Parathyroid adenoma (tissue), 2 donors: ENCODE results near the gene ATAD2B.

Source experiments
- H2AFZ ChIP-seq: fragments of 300-600 bp; sonication (generic); one replicate; pipeline ENCODE4 v1.7.0; 2017; ENCODE audit warnings: antibody characterized with exemption, mild to moderate bottlenecking
- H3K27ac ChIP-seq: fragments of 300-600 bp; sonication (generic); one replicate; pipeline ENCODE4 v1.7.0; 2017
- H3K27me3 ChIP-seq: fragments of 300-600 bp; sonication (generic); one replicate; pipeline ENCODE4 v1.7.0; 2017; ENCODE audit warnings: low read length; ENCODE audit not compliant: control insufficient read depth, insufficient read depth
- H3K36me3 ChIP-seq: fragments of 300-600 bp; sonication (generic); one replicate; pipeline ENCODE4 v1.7.0; 2017; ENCODE audit warnings: low read length; ENCODE audit not compliant: control insufficient read depth, insufficient read depth
- H3K4me1 ChIP-seq: fragments of 300-600 bp; sonication (generic); one replicate; pipeline ENCODE4 v1.7.0; 2017; ENCODE audit warnings: control low read depth
- H3K4me2 ChIP-seq: fragments of 300-600 bp; sonication (generic); one replicate; pipeline ENCODE4 v1.7.0; 2017; ENCODE audit warnings: low read length
- H3K4me3 ChIP-seq: fragments of 300-600 bp; sonication (generic); one replicate; pipeline ENCODE4 v1.7.0; 2017; ENCODE audit warnings: low read depth, low read length
- H3K79me2 ChIP-seq: fragments of 300-600 bp; sonication (generic); one replicate; pipeline ENCODE4 v1.7.0; 2017; ENCODE audit warnings: control low read depth
- H3K9ac ChIP-seq: fragments of 300-600 bp; sonication (generic); one replicate; pipeline ENCODE4 v1.7.0; 2017; ENCODE audit warnings: mild to moderate bottlenecking
- H3K9me3 ChIP-seq: fragments of 300-600 bp; sonication (generic); one replicate; pipeline ENCODE4 v1.7.0; 2017; ENCODE audit warnings: low read length; ENCODE audit not compliant: control insufficient read depth
- TF ChIP-seq, protein P1 (sequence below): fragments of 300-600 bp; sonication (generic); IDR thresholded peaks from one replicate; pipeline ENCODE4 v1.7.0; 2017; ENCODE audit warnings: antibody characterized with exemption, mild to moderate bottlenecking
- donor health status: primary hyperparathyroidism.

ATAD2B gene

GRCh38 chr2:23836505-23836904 is 90.4 kb downstream of the ATAD2B start:
- Histone ChIP-seq H3K4me2 (no peak overlapping the region), H3K79me2 (no peaks in the 10 kb centered on the region), H3K27ac (no peak overlapping the region), H3K9ac (no peak overlapping the region), H3K27me3 (no peaks in the 10 kb centered on the region), H2AFZ (no peak overlapping the region), H3K9me3 (no peaks in the 10 kb centered on the region), H3K4me3 (no peak overlapping the region), H3K36me3 (no peaks in the 10 kb centered on the region), H3K4me1 (no peaks in the 10 kb centered on the region)
- TF ChIP-seq, protein P1, sequence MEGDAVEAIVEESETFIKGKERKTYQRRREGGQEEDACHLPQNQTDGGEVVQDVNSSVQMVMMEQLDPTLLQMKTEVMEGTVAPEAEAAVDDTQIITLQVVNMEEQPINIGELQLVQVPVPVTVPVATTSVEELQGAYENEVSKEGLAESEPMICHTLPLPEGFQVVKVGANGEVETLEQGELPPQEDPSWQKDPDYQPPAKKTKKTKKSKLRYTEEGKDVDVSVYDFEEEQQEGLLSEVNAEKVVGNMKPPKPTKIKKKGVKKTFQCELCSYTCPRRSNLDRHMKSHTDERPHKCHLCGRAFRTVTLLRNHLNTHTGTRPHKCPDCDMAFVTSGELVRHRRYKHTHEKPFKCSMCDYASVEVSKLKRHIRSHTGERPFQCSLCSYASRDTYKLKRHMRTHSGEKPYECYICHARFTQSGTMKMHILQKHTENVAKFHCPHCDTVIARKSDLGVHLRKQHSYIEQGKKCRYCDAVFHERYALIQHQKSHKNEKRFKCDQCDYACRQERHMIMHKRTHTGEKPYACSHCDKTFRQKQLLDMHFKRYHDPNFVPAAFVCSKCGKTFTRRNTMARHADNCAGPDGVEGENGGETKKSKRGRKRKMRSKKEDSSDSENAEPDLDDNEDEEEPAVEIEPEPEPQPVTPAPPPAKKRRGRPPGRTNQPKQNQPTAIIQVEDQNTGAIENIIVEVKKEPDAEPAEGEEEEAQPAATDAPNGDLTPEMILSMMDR = no peak

DNA sequence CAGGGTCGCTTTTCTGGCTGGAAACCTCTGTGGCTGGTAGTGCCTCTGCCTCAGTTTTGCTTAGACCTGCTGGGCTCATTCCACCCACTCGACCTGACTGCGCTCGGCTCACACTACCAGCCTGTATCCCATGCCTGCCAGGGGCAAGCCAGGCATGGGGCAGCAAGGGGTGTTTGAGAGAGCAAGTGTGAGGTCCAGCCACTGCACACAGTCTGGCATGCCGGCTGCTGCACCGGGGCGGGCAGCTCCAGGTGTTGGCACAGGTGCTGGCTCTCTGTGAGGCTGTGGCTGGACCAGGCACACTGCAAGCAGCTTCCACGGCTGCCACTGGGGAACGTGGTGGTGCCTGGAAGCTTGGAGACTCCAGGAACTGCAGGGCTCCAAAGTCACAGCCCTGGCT is 90.9 kb downstream of the ATAD2B start:
- H3K36me3 ChIP-seq = no peaks in the 10 kb centered on the region
- H3K79me2 ChIP-seq = no peaks in the 10 kb centered on the region

DNA sequence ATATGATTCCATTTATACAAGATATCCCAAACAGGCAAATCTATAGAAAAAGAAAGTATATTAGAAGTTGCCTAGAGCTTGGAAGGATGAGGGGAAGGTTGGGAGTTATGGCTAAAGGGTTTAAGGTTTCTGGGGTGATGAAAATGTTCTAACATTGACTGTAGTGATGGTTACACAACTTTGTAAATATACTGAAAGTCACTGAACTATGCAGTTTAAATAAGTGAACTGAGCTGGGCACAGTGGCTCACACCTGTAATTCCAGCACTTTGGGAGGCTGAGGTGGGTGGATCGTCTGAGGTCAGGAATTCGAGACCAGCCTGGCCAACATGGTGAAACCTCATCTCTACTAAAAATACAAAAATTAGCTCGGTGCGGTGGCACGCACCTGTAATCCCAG is 91.5 kb downstream of the ATAD2B start:
- H3K36me3 ChIP-seq = no peaks in the 10 kb centered on the region
- H3K4me1 ChIP-seq = no peaks in the 10 kb centered on the region
- H3K9me3 ChIP-seq = no peaks in the 10 kb centered on the region
- no peaks in the 10 kb centered on the region for H3K27me3 ChIP-seq
- no peak overlapping the region for H3K27ac ChIP-seq
- H3K9ac ChIP-seq = no peak overlapping the region
- no peaks in the 10 kb centered on the region for H3K79me2 ChIP-seq
- no peak overlapping the region for H3K4me2 ChIP-seq
- no peak overlapping the region for H2AFZ ChIP-seq
- no peak overlapping the region for H3K4me3 ChIP-seq
- TF ChIP-seq, protein P1 = no peak

More for the DNA sequence above, 90.9 kb downstream of the ATAD2B start:
- no peak overlapping the region for H2AFZ ChIP-seq
- H3K4me3 ChIP-seq = no peak overlapping the region
- H3K9ac ChIP-seq = no peak overlapping the region
- no peaks in the 10 kb centered on the region for H3K4me1 ChIP-seq
- H3K27ac ChIP-seq = no peak overlapping the region
- TF ChIP-seq, protein P1 = no peak
- no peaks in the 10 kb centered on the region for H3K27me3 ChIP-seq
- H3K9me3 ChIP-seq = no peaks in the 10 kb centered on the region
- no peak overlapping the region for H3K4me2 ChIP-seq

DNA sequence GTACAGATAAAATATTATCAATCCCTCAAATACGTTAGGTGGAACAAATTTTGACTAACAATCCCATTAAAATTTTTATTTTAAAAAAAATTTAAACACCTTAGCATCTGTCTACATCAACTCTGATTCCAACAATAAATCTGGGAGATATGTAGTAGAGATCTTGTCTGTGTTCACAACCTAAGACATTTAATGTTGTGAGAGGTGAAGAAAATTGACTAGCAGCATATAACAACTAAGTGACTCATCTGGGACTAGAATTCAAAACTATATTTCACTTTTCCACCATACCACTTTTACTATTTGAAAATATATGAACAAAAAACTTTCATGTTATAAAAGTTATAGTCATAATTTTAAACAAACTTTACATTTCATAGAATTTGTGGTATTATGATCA is 97.9 kb downstream of the ATAD2B start:
- no peak overlapping the region for H2AFZ ChIP-seq
- no peak overlapping the region for H3K27ac ChIP-seq
- H3K79me2 ChIP-seq = no peaks in the 10 kb centered on the region
- no peaks in the 10 kb centered on the region for H3K9me3 ChIP-seq
- TF ChIP-seq, protein P1 = no peak
- no peaks in the 10 kb centered on the region for H3K4me1 ChIP-seq
- no peaks in the 10 kb centered on the region for H3K27me3 ChIP-seq
- H3K4me3 ChIP-seq = no peak overlapping the region
- no peak overlapping the region for H3K9ac ChIP-seq
- no peak overlapping the region for H3K4me2 ChIP-seq
- H3K36me3 ChIP-seq = no peaks in the 10 kb centered on the region

DNA sequence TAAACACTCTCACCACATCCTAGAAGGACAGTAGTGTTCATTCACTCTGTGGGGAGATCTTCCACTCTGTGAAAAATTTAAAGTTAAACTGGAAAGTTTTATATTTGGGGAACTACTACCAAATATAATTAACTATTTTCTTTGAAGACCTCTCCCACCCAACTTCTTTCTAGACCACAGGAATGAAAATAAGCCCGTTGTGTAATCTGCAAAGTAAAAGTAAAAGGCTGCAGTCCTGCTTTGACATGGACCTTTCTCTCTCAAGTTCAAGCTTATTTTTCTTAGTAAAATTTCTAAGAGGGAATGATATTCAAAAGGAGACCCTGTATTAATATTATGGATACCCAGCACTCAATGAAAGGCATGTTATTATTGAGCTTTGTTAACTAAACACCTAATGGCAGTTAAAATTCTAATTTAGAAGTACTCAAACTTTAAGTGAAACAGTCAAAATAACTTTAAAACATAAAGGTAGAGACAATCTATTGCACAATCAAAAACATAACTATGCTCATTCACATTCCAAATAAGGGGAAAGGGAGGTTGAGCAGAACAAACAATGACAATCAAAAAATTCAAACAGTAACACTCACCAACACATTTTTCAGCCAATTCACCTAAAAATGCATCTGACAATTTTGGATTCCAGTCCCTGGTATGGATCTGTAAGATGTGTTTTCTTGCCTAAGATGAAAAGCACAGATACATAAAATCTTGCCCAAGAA is 98.5 kb downstream of the ATAD2B start:
- TF ChIP-seq, protein P1 = no peak
- H3K9ac ChIP-seq = no peak overlapping the region
- no peak overlapping the region for H3K27ac ChIP-seq
- H3K9me3 ChIP-seq = no peaks in the 10 kb centered on the region
- H2AFZ ChIP-seq = no peak overlapping the region
- no peaks in the 10 kb centered on the region for H3K79me2 ChIP-seq
- no peak overlapping the region for H3K4me3 ChIP-seq
- H3K4me1 ChIP-seq = no peaks in the 10 kb centered on the region
- no peaks in the 10 kb centered on the region for H3K27me3 ChIP-seq
- H3K4me2 ChIP-seq = no peak overlapping the region
- H3K36me3 ChIP-seq = no peaks in the 10 kb centered on the region
